Panc1 (cell line): ENCODE measurements around the gene RPS6KA4. TPM values are rescaled to one million over a fixed set of nuclear protein-coding genes. Genes with fewer than 3 reads are reported as not detected.

Experiments
- ATAC-seq: fragments of 200-7000 bp; cut with Tn5 transposase; 2 replicates; pipeline ENCODE4 v1.9.1; 2020; ENCODE audit warnings: mild to moderate bottlenecking, moderate library complexity
- BruUV-seq: library from RNA; stranded (reverse); fragments of 400-500 nt; replicated peaks from 2 replicates; lab custom pipeline; 2021; lab: Mats Ljungman, UMichigan
- CTCF ChIA-PET: fragments of 300-600 bp; sonication (Branson Sonifier 250); formaldehyde crosslinking; loops from one replicate; lab custom pipeline; 2022; ENCODE audit warnings: antibody characterized with exemption; lab: Charles Lee
- POLR2A ChIA-PET: fragments of 300-600 bp; sonication (Branson Sonifier 250); formaldehyde crosslinking; loops from one replicate; lab custom pipeline; 2022; ENCODE audit warnings: antibody characterized with exemption; lab: Charles Lee
- DNase-seq: peaks from one replicate; pipeline ENCODE4 v3.0.0-alpha.2; 2010; ENCODE audit warnings: low read depth, low spot score
- H3K27ac ChIP-seq: 2 replicates; pipeline ENCODE4 v1.5.1; 2011; ENCODE audit warnings: mild to moderate bottlenecking, low read length, inconsistent platforms
- H3K27me3 ChIP-seq: fragments of 200-500 bp; sonication (Bioruptor generic); 2 replicates; pipeline ENCODE4 v1.6.0; 2014; ENCODE audit warnings: low read length, inconsistent platforms; ENCODE audit not compliant: control insufficient read depth, insufficient read depth
- H3K36me3 ChIP-seq: fragments of 200-500 bp; sonication (Bioruptor generic); 2 replicates; pipeline ENCODE4 v1.5.1; 2014; ENCODE audit warnings: inconsistent platforms, mild to moderate bottlenecking, low read length, moderate library complexity; ENCODE audit not compliant: control insufficient read depth, insufficient read depth
- H3K4me1 ChIP-seq: 2 replicates; pipeline ENCODE4 v1.5.1; 2011; ENCODE audit warnings: inconsistent platforms, mild to moderate bottlenecking, low read length, moderate library complexity; ENCODE audit not compliant: control insufficient read depth, insufficient read depth
- H3K4me3 ChIP-seq, 2 experiments: 2 replicates each; pipeline ENCODE4 v1.5.1; 2011 to 2012; ENCODE audit warnings: low read depth in 2 of 2, low read length in 2 of 2, mild to moderate bottlenecking in 2 of 2, inconsistent platforms in 1 of 2, moderate library complexity in 1 of 2
- H3K9me3 ChIP-seq: fragments of 200-500 bp; sonication (Bioruptor generic); 2 replicates; pipeline ENCODE4 v1.5.1; 2014; ENCODE audit warnings: low read depth, mild to moderate bottlenecking, inconsistent platforms, low read length, moderate library complexity; ENCODE audit not compliant: control insufficient read depth, insufficient read depth
- CTCF ChIP-seq: fragments of 450-650 bp; IDR thresholded peaks from 2 replicates; pipeline ENCODE4 v1.5.1; 2017; ENCODE audit warnings: mild to moderate bottlenecking
- POLR2AphosphoS5 ChIP-seq: IDR thresholded peaks from 2 replicates; pipeline ENCODE4 v1.6.1; 2012; ENCODE audit warnings: mild to moderate bottlenecking, low read depth, low read length, moderate library complexity
- REST ChIP-seq, 2 experiments: IDR thresholded peaks; 2 replicates each; pipeline ENCODE4 v1.6.1; 2011 to 2012; ENCODE audit warnings: low read depth in 2 of 2, control low read depth in 1 of 2, low read length in 1 of 2, mild to moderate bottlenecking in 1 of 2, moderate library complexity in 1 of 2; ENCODE audit not compliant: insufficient read depth in 1 of 2
- SIN3A ChIP-seq: IDR thresholded peaks from 2 replicates; pipeline ENCODE4 v1.6.1; 2012; ENCODE audit warnings: low read depth, mild to moderate bottlenecking, low read length, moderate library complexity, borderline replicate concordance; ENCODE audit not compliant: insufficient read depth
- TCF7L2 ChIP-seq: IDR thresholded peaks from 2 replicates; pipeline ENCODE4 v1.6.1; 2011; ENCODE audit warnings: mild to moderate bottlenecking, low read depth, low read length, inconsistent platforms
- in situ Hi-C: cut with HindIII; loops from 2 replicates; pipeline ENCODE4 v1.10.0; 2016; ENCODE audit warnings: low sequenced_read_pairs, low pct_unique_long_range_greater_than_20kb
- intact Hi-C: fragments of 100-400 bp; cut with micrococcal nuclease; formaldehyde crosslinking; loops from one replicate; pipeline ENCODE4 v1.10.0; 2022; ENCODE audit not compliant: unreplicated experiment
- total RNA-seq: library from RNA; stranded (reverse); gene quantifications from one replicate; pipeline ENCODE4 v1.2.1, GENCODE V29; 2021; ENCODE audit not compliant: unreplicated experiment

The RPS6KA4 gene
- total RNA-seq, 1 experiment from 2014 or later, result 74.0 TPM

GRCh38 chr11:64318766-64319761, 39.9 kb upstream of the RPS6KA4 start:
- H3K4me3 ChIP-seq, result peak overlapping the region; percentile 74 to 77
- TSS peak; percentile 68 for BruUV-seq
- intact Hi-C loops, result loop anchor here (1.0 kb wide), 1 partner anchor 36 kb away; no protein-coding TSS in a partner anchor
- peaks cover 48% of the 10 kb centered on the region for H3K4me1 ChIP-seq
- TF ChIP-seq TCF7L2 (no peak), SIN3A (no peak), CTCF (no peak), REST (IDR thresholded peaks at IDR 0.05; ENCODE audit: insufficient read depth in 1 of 2, low read depth in 2 of 2, low read length in 1 of 2) (no peak), POLR2AphosphoS5 (no peak)
- H3K36me3 ChIP-seq, result peaks cover 2% of the 10 kb centered on the region; the same call in 1 of the 2 replicates
- ATAC-seq, result no peak
- H3K9me3 ChIP-seq, result no peaks in the 10 kb centered on the region
- ChIA-PET POLR2A (interaction anchor here (0.6 to 2.0 kb wide), 4 partner anchors 13 to 85 kb away, joined by 3 to 12 read pairs (median 6); no protein-coding TSS in a partner anchor), CTCF (interaction anchor here (0.6 to 1.6 kb wide), 2 partner anchors 38 to 225 kb away, joined by 6 to 14 read pairs; no protein-coding TSS in a partner anchor)
- in situ Hi-C loops, result no loop called here
- no peaks in the 10 kb centered on the region for H3K27me3 ChIP-seq
- peak overlapping the region; percentile 100 for H3K27ac ChIP-seq
- DNase-seq, result no peak

GRCh38 chr11:64320556-64320955, 38.4 kb upstream of the RPS6KA4 start:
- H3K27ac ChIP-seq, result peak overlapping the region; percentile 36; the same call in 1 of the 2 replicates
- BruUV-seq, result no TSS peak
- no peak for ATAC-seq
- intact Hi-C loops, result no loop called here
- TF ChIP-seq SIN3A (no peak), POLR2AphosphoS5 (no peak), CTCF (no peak), TCF7L2 (no peak), REST (IDR thresholded peaks at IDR 0.05; ENCODE audit: insufficient read depth in 1 of 2, low read depth in 2 of 2, low read length in 1 of 2) (no peak)
- ChIA-PET CTCF (interaction anchor here (0.7 kb wide), 1 partner anchor 323 kb away, joined by 5 read pairs; no protein-coding TSS in a partner anchor), POLR2A (no interaction called here)
- no peak for DNase-seq
- H3K27me3 ChIP-seq, result no peaks in the 10 kb centered on the region
- in situ Hi-C loops, result no loop called here
- H3K4me1 ChIP-seq, result peaks cover 44% of the 10 kb centered on the region
- H3K4me3 ChIP-seq, result no peak overlapping the region
- no peaks in the 10 kb centered on the region for H3K9me3 ChIP-seq
- peaks cover 2% of the 10 kb centered on the region; the same call in 1 of the 2 replicates for H3K36me3 ChIP-seq
